Ishikawa (cell line): ENCODE results near the gene ALKBH3.

Experiments used
- CEBPB ChIP-seq: IDR thresholded peaks from 2 replicates; pipeline ENCODE4 v1.6.1; 2012
- EGR1 ChIP-seq: IDR thresholded peaks from 2 replicates; pipeline ENCODE4 v1.6.1; 2012
- EP300 ChIP-seq: IDR thresholded peaks from 2 replicates; pipeline ENCODE4 v1.6.1; 2012; ENCODE audit warnings: borderline replicate concordance
- MAX ChIP-seq: IDR thresholded peaks from 2 replicates; pipeline ENCODE4 v1.6.1; 2012
- RAD21 ChIP-seq: IDR thresholded peaks from 2 replicates; pipeline ENCODE4 v1.6.1; 2012; ENCODE audit warnings: low read depth
- REST ChIP-seq: IDR thresholded peaks from 2 replicates; pipeline ENCODE4 v1.6.1; 2012; ENCODE audit warnings: low read depth, mild to moderate bottlenecking
- TAF1 ChIP-seq: IDR thresholded peaks from 2 replicates; pipeline ENCODE4 v1.6.1; 2012; ENCODE audit warnings: low read depth, mild to moderate bottlenecking
- TCF12 ChIP-seq: IDR thresholded peaks from 2 replicates; pipeline ENCODE4 v1.6.1; 2012; ENCODE audit warnings: low read depth
- TEAD4 ChIP-seq: IDR thresholded peaks from 2 replicates; pipeline ENCODE4 v1.6.1; 2012
- USF1 ChIP-seq: IDR thresholded peaks from 2 replicates; pipeline ENCODE4 v1.6.1; 2012
- YY1 ChIP-seq: IDR thresholded peaks from 2 replicates; pipeline ENCODE4 v1.6.1; 2012; ENCODE audit warnings: low read depth

- TF ChIP-seq TAF1: no peak
- TF ChIP-seq TEAD4: no peak
- TF ChIP-seq REST: no peak
- TF ChIP-seq TCF12: no peak
- no peak for TF ChIP-seq MAX
- no peak for TF ChIP-seq EGR1
- TF ChIP-seq YY1: no peak
- no peak for TF ChIP-seq USF1
- no peak for TF ChIP-seq EP300
- TF ChIP-seq RAD21: no peak
- no peak for TF ChIP-seq CEBPB
These were observed 82.6 kb downstream of the ALKBH3 start for GRCh38 chr11:43963279-43963620.
